ENCODE data around the gene SLC15A2.

Gene SLC15A2

GRCh38 chr3:121942116-121942786 is 48.0 kb downstream of the SLC15A2 start:
- ChIA-PET CTCF (interaction anchor here (0.8 kb wide), 1 partner anchor 27 kb away, joined by 3 read pairs; no protein-coding TSS in a partner anchor), POLR2A (no interaction called here)
- no peak for DNase-seq (ENCODE audit: extremely low spot score)

GRCh38 chr3:121943431-121943830 is 49.2 kb downstream of the SLC15A2 start:
- ChIA-PET CTCF (interaction anchor here (0.9 kb wide), 1 partner anchor 38 kb away, joined by 4 read pairs; no protein-coding TSS in a partner anchor), POLR2A (no interaction called here)
- TF ChIP-seq, protein P1, sequence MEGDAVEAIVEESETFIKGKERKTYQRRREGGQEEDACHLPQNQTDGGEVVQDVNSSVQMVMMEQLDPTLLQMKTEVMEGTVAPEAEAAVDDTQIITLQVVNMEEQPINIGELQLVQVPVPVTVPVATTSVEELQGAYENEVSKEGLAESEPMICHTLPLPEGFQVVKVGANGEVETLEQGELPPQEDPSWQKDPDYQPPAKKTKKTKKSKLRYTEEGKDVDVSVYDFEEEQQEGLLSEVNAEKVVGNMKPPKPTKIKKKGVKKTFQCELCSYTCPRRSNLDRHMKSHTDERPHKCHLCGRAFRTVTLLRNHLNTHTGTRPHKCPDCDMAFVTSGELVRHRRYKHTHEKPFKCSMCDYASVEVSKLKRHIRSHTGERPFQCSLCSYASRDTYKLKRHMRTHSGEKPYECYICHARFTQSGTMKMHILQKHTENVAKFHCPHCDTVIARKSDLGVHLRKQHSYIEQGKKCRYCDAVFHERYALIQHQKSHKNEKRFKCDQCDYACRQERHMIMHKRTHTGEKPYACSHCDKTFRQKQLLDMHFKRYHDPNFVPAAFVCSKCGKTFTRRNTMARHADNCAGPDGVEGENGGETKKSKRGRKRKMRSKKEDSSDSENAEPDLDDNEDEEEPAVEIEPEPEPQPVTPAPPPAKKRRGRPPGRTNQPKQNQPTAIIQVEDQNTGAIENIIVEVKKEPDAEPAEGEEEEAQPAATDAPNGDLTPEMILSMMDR (IDR thresholded peaks at IDR 0.05; ENCODE audit: control extremely low read depth, extremely low read depth, low read depth, missing control alignments) = no peak
- DNase-seq (ENCODE audit: extremely low spot score) = no peak

More at GRCh38 chr3:121942116-121942786, 48.0 kb downstream of the SLC15A2 start:
- TF ChIP-seq, protein P1 (IDR thresholded peaks at IDR 0.05; ENCODE audit: control extremely low read depth, extremely low read depth, low read depth, missing control alignments) = no peak

DNA sequence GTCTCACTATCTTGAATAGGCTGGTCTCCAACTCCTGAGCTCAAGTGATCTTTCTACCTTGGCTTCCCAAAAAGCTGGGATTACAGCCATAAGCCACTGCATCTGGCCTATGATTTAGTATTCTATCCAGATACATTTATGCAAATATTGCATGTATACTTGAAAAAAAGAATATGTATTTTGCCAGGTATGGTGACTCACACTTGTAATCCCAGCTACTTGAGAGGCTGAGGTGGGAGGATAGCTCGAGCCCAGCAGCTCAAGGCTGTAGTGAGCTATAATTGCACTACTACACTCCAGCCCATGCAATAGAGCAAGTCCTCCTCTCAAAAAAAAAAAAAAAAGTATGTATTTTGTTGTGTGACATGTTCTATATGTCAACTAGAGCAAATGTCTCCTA is 54.4 kb downstream of the SLC15A2 start:
- TF ChIP-seq, protein P1 (IDR thresholded peaks at IDR 0.05; ENCODE audit: control extremely low read depth, extremely low read depth, low read depth, missing control alignments) = no peak
- POLR2A ChIA-PET = no interaction called here
- CTCF ChIA-PET = interaction anchor here (0.7 to 1.7 kb wide), 4 partner anchors 9 to 73 kb away, joined by 3 to 5 read pairs (median 3); partner anchors contain the start of gene ILDR1
- DNase-seq (ENCODE audit: extremely low spot score) = no peak

- POLR2A ChIA-PET = no interaction called here
- DNase-seq (ENCODE audit: extremely low spot score) = no peak
- CTCF ChIA-PET = interaction anchor here (0.9 to 1.1 kb wide), 2 partner anchors 11 to 79 kb away, joined by 3 read pairs; no protein-coding TSS in a partner anchor
- TF ChIP-seq, protein P1 (IDR thresholded peaks at IDR 0.05; ENCODE audit: control extremely low read depth, extremely low read depth, low read depth, missing control alignments) = no peak
Observed at GRCh38 chr3:121951291-121951919, 57.2 kb downstream of the SLC15A2 start.

GRCh38 chr3:121956363-121956762 is 62.2 kb downstream of the SLC15A2 start:
- CTCF ChIA-PET = interaction anchor here (1.3 kb wide), 1 partner anchor 8 kb away, joined by 5 read pairs; no protein-coding TSS in a partner anchor
- POLR2A ChIA-PET = no interaction called here
- TF ChIP-seq, protein P1 (IDR thresholded peaks at IDR 0.05; ENCODE audit: control extremely low read depth, extremely low read depth, low read depth, missing control alignments) = no peak

GRCh38 chr3:121957674-121958415 is 63.6 kb downstream of the SLC15A2 start:
- POLR2A ChIA-PET = no interaction called here
- CTCF ChIA-PET = interaction anchor here (1.3 kb wide), 1 partner anchor 9 kb away, joined by 5 read pairs; no protein-coding TSS in a partner anchor
- DNase-seq (ENCODE audit: extremely low spot score) = no peak
- TF ChIP-seq, protein P1 (IDR thresholded peaks at IDR 0.05; ENCODE audit: control extremely low read depth, extremely low read depth, low read depth, missing control alignments) = no peak

More at GRCh38 chr3:121956363-121956762, 62.2 kb downstream of the SLC15A2 start:
- no peak for DNase-seq (ENCODE audit: extremely low spot score)
